22Rv1 (cell line): ENCODE data around the gene TMEM184C.

Experiments used
- ZFX ChIP-seq: fragments of 450-650 bp; IDR thresholded peaks from 2 replicates; pipeline ENCODE4 v1.6.1; 2017; ENCODE audit warnings: antibody characterized with exemption, borderline replicate concordance
- TF ChIP-seq, protein P1 (sequence below): fragments of 450-650 bp; IDR thresholded peaks from 2 replicates; pipeline ENCODE4 v1.5.1; 2017; ENCODE audit warnings: mild to moderate bottlenecking

DNA sequence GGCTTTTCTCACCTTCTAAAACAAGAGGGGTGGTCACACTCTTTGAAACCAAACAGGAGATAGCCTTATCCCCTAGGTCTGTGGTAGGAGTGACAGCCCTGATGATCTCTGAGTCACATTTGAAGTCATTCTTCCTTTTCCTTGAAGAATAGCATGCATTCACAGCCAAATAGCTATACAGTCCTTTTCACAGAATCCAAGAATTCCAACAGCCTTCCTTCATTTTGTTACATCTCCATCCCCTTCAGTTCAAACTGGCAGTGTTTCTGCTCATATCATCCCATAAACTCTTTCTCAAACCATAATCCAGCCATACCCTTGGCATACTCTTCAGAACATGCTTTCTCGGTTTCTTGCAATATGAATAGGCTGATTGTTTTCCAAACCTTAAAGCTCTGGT lies 33.3 kb upstream of the TMEM184C start:
- TF ChIP-seq, protein P1, sequence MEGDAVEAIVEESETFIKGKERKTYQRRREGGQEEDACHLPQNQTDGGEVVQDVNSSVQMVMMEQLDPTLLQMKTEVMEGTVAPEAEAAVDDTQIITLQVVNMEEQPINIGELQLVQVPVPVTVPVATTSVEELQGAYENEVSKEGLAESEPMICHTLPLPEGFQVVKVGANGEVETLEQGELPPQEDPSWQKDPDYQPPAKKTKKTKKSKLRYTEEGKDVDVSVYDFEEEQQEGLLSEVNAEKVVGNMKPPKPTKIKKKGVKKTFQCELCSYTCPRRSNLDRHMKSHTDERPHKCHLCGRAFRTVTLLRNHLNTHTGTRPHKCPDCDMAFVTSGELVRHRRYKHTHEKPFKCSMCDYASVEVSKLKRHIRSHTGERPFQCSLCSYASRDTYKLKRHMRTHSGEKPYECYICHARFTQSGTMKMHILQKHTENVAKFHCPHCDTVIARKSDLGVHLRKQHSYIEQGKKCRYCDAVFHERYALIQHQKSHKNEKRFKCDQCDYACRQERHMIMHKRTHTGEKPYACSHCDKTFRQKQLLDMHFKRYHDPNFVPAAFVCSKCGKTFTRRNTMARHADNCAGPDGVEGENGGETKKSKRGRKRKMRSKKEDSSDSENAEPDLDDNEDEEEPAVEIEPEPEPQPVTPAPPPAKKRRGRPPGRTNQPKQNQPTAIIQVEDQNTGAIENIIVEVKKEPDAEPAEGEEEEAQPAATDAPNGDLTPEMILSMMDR = no peak
- TF ChIP-seq ZFX = no peak
